Activated CD8-positive, alpha-beta memory T cell treated with anti-CD3 and anti-CD28 coated beads for 1 hour (primary cell): ENCODE measurements around the gene C3orf52.
A peak's percentile ranks its signal among the peaks of the same experiment; 100 is the strongest.

Source experiments
- DNase-seq, 2 donors: peaks; one replicate each; pipeline ENCODE4 v3.0.0-alpha.2; 2020; ENCODE audit warnings: low read depth in 1 of 2; ENCODE audit errors: extremely low read depth in 1 of 2

C3orf52 gene

GRCh38 chr3:112117841-112118571 is 31.8 kb downstream of the C3orf52 start:
- DNase-seq: no peak

GRCh38 chr3:112119962-112120836 is 34.0 kb downstream of the C3orf52 start:
- no peak for DNase-seq

GRCh38 chr3:112121577-112122547 is 35.7 kb downstream of the C3orf52 start:
- DNase-seq: no peak

- no peak for DNase-seq
Observed at GRCh38 chr3:112122870-112123269, 36.7 kb downstream of the C3orf52 start.

- no peak for DNase-seq
Observed at GRCh38 chr3:112123548-112123947, 37.4 kb downstream of the C3orf52 start.

GRCh38 chr3:112124907-112125607 is 38.9 kb downstream of the C3orf52 start:
- DNase-seq: no peak

GRCh38 chr3:112126511-112126911 is 40.3 kb downstream of the C3orf52 start:
- no peak for DNase-seq

GRCh38 chr3:112127522-112128494 is 41.6 kb downstream of the C3orf52 start:
- no peak for DNase-seq

- peak; percentile 11 to 22 for DNase-seq
Observed at GRCh38 chr3:112128843-112129727, 42.9 kb downstream of the C3orf52 start.

GRCh38 chr3:112129925-112130637 is 43.9 kb downstream of the C3orf52 start:
- no peak for DNase-seq

GRCh38 chr3:112130638-112130993 is 44.4 kb downstream of the C3orf52 start:
- DNase-seq: no peak

GRCh38 chr3:112131111-112131510 is 44.9 kb downstream of the C3orf52 start:
- DNase-seq: no peak

GRCh38 chr3:112132088-112132487 is 45.9 kb downstream of the C3orf52 start:
- DNase-seq: no peak

GRCh38 chr3:112132554-112132953 is 46.4 kb downstream of the C3orf52 start:
- no peak for DNase-seq

- DNase-seq: peak; percentile 25 to 40
Observed at GRCh38 chr3:112132975-112133448, 46.8 kb downstream of the C3orf52 start, which contains the start of gene GCSAM. Gene GCSAM (minus strand): TSS chr3:112133248. CDS start chr3:112133120, 128 bp downstream.

GRCh38 chr3:112133626-112134334 is 47.6 kb downstream of the C3orf52 start:
- DNase-seq: no peak
